Glutamatergic neuron (in vitro differentiated cells): Measurements from ENCODE around the gene NKPD1. TPM values are rescaled to one million over a fixed set of nuclear protein-coding genes. Genes with fewer than 3 reads are reported as not detected.

Source experiments
- DNase-seq: peaks from one replicate; pipeline ENCODE4 v3.0.0; 2022
- H3K27ac Mint-ChIP-seq: one replicate; pipeline ENCODE4 v1.8.0; 2020; ENCODE audit warnings: mild to moderate bottlenecking, mixed read lengths, inconsistent platforms; ENCODE audit not compliant: unreplicated experiment
- H3K27me3 Mint-ChIP-seq: one replicate; pipeline ENCODE4 v1.8.0; 2020; ENCODE audit warnings: mild to moderate bottlenecking, moderate library complexity, mixed read lengths, inconsistent platforms; ENCODE audit not compliant: unreplicated experiment
- H3K36me3 Mint-ChIP-seq: one replicate; pipeline ENCODE4 v1.8.0; 2020; ENCODE audit warnings: mild to moderate bottlenecking, mixed read lengths, inconsistent platforms; ENCODE audit not compliant: unreplicated experiment
- H3K4me1 Mint-ChIP-seq: one replicate; pipeline ENCODE4 v1.8.0; 2020; ENCODE audit warnings: mild to moderate bottlenecking, low read depth, mixed read lengths, inconsistent platforms; ENCODE audit not compliant: unreplicated experiment
- H3K4me3 Mint-ChIP-seq: one replicate; pipeline ENCODE4 v1.8.0; 2020; ENCODE audit warnings: mild to moderate bottlenecking, mixed read lengths, inconsistent platforms; ENCODE audit not compliant: unreplicated experiment
- H3K9me3 Mint-ChIP-seq: one replicate; pipeline ENCODE4 v1.8.0; 2020; ENCODE audit warnings: mild to moderate bottlenecking, moderate library complexity, mixed read lengths, inconsistent platforms; ENCODE audit not compliant: unreplicated experiment
- CTCF ChIP-seq: fragments of 200-600 bp; sonication (generic); IDR thresholded peaks from one replicate; pipeline ENCODE4 v1.5.0; 2021; ENCODE audit not compliant: partially characterized antibody, unreplicated experiment
- total RNA-seq: library from RNA; stranded (reverse); fragmentation: NEBNext Ultra II Directional; extraction: Animal tissue kit (Norgen Biotek cat#: 25700); gene quantifications from one replicate; pipeline ENCODE4 v1.2.1, GENCODE V29; 2021; ENCODE audit not compliant: unreplicated experiment

Gene NKPD1
- total RNA-seq, 1 donor from 2014 or later = 1.2 TPM

- peaks cover 15% of the 10 kb centered on the region for H3K9me3 Mint-ChIP-seq
- TF ChIP-seq CTCF = no peak
- H3K36me3 Mint-ChIP-seq = peaks cover 4% of the 10 kb centered on the region
- H3K27me3 Mint-ChIP-seq = peaks cover 2% of the 10 kb centered on the region
- no peak overlapping the region for H3K4me3 Mint-ChIP-seq
- no peak overlapping the region for H3K27ac Mint-ChIP-seq
- peaks cover 29% of the 10 kb centered on the region for H3K4me1 Mint-ChIP-seq
- no peak for DNase-seq
Measured at GRCh38 chr19:45139286-45140143, 21.3 kb downstream of the NKPD1 start.

GRCh38 chr19:45138303-45138751 is 22.5 kb downstream of the NKPD1 start:
- H3K4me1 Mint-ChIP-seq = peaks cover 36% of the 10 kb centered on the region
- H3K9me3 Mint-ChIP-seq = peaks cover 15% of the 10 kb centered on the region
- DNase-seq = no peak
- H3K27me3 Mint-ChIP-seq = peaks cover 2% of the 10 kb centered on the region
- H3K27ac Mint-ChIP-seq = peak overlapping the region; percentile 41
- H3K36me3 Mint-ChIP-seq = peaks cover 4% of the 10 kb centered on the region
- TF ChIP-seq CTCF = no peak
- no peak overlapping the region for H3K4me3 Mint-ChIP-seq

DNA sequence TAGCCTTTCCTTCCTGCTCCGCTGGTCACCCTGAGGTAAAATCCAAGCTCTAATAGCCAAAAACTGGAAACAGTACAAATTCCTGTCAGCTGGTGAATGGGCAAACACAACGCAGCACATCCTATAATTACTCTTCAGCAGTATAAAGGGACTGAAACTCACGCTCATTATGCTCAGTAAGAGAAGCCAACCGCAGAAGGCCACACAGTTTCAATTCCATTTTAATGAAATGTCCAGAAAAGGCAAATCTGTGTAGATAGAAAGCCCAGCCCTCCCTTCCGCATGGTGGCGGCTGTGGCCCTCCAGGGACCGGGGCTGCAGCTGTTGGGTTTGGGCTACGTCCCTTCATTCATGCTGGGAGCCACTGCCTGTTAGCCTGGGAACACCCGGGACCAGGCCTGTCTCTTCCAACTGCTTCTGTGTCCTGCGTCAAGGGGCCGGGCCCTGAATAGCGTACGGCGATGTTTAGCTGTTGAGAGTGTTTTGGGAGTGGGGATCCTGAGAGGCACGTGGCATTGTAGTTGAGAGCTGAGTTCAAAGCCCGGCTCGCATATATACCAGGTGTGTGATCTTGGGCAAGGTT is 23.5 kb downstream of the NKPD1 start:
- peaks cover 10% of the 10 kb centered on the region for H3K9me3 Mint-ChIP-seq
- H3K4me1 Mint-ChIP-seq = peaks cover 30% of the 10 kb centered on the region
- peaks cover 4% of the 10 kb centered on the region for H3K36me3 Mint-ChIP-seq
- H3K27me3 Mint-ChIP-seq = peaks cover 2% of the 10 kb centered on the region
- H3K4me3 Mint-ChIP-seq = peak overlapping the region; percentile 80
- DNase-seq = no peak
- TF ChIP-seq CTCF = no peak
- peak overlapping the region; percentile 94 for H3K27ac Mint-ChIP-seq

GRCh38 chr19:45136507-45137178 is 24.1 kb downstream of the NKPD1 start:
- H3K36me3 Mint-ChIP-seq = peaks cover 4% of the 10 kb centered on the region
- DNase-seq = peak; percentile 68
- TF ChIP-seq CTCF = no peak
- peaks cover 10% of the 10 kb centered on the region for H3K9me3 Mint-ChIP-seq
- peaks cover 30% of the 10 kb centered on the region for H3K4me1 Mint-ChIP-seq
- peaks cover 2% of the 10 kb centered on the region for H3K27me3 Mint-ChIP-seq
- peak overlapping the region; percentile 94 for H3K27ac Mint-ChIP-seq
- H3K4me3 Mint-ChIP-seq = peak overlapping the region; percentile 80
